Measurements from ENCODE around the gene IFIT2.
A peak's percentile ranks its signal among the peaks of the same experiment; 100 is the strongest.

IFIT2 gene

GRCh38 chr10:89338713-89339112, 36.9 kb downstream of the IFIT2 start:
- no peak for DNase-seq

GRCh38 chr10:89339875-89340274, 38.0 kb downstream of the IFIT2 start:
- DNase-seq = no peak

GRCh38 chr10:89341649-89342048, 39.8 kb downstream of the IFIT2 start:
- DNase-seq = no peak

- DNase-seq = peak in 52 of 56 donors; percentile 16 to 96 (median 80)
These were observed 40.5 kb downstream of the IFIT2 start for GRCh38 chr10:89342206-89342958.

GRCh38 chr10:89343089-89343767, 41.4 kb downstream of the IFIT2 start:
- DNase-seq = no peak

- no peak for DNase-seq
These were observed 42.3 kb downstream of the IFIT2 start for GRCh38 chr10:89344156-89344555.

GRCh38 chr10:89345367-89346000, 43.6 kb downstream of the IFIT2 start:
- no peak for DNase-seq

- DNase-seq = no peak
These were observed 44.8 kb downstream of the IFIT2 start for GRCh38 chr10:89346405-89347254.

GRCh38 chr10:89347701-89348457, 46.0 kb downstream of the IFIT2 start:
- DNase-seq = peak in 2 of 56 donors; percentile 10 to 13

- DNase-seq = no peak
These were observed 46.6 kb downstream of the IFIT2 start for GRCh38 chr10:89348481-89348880.

GRCh38 chr10:89348975-89349374, 47.1 kb downstream of the IFIT2 start:
- no peak for DNase-seq

GRCh38 chr10:89350631-89351315, 48.9 kb downstream of the IFIT2 start:
- DNase-seq = peak in 1 of 56 donors; percentile 8

- no peak for DNase-seq
These were observed 49.5 kb downstream of the IFIT2 start for GRCh38 chr10:89351412-89351779.

GRCh38 chr10:89351780-89352597, 50.1 kb downstream of the IFIT2 start:
- DNase-seq = peak in 2 of 56 donors; percentile 10 to 14

GRCh38 chr10:89352802-89353201, 51.0 kb downstream of the IFIT2 start:
- no peak for DNase-seq

GRCh38 chr10:89355394-89355931, 53.6 kb downstream of the IFIT2 start:
- DNase-seq = no peak

GRCh38 chr10:89357096-89357495, 55.2 kb downstream of the IFIT2 start:
- DNase-seq = no peak

- DNase-seq = no peak
These were observed 56.1 kb downstream of the IFIT2 start for GRCh38 chr10:89357975-89358374.

Data from amygdala (tissue), 56 donors.